ENCODE data around the gene CUX1.
"Not testable (repeated sequence)": the region's sequence is repeated elsewhere in the genome, so short reads cannot be mapped to it uniquely, and the experiment has no call there.

CUX1 gene

GRCh38 chr7:101963693-101964092 lies 146.3 kb downstream of the CUX1 start:
- no peak for DNase-seq

GRCh38 chr7:101964680-101965452 lies 147.4 kb downstream of the CUX1 start:
- DNase-seq: no peak

- DNase-seq: peak; percentile 47
Observed at GRCh38 chr7:101968720-101969466, 151.5 kb downstream of the CUX1 start.

- no peak for DNase-seq
Observed at GRCh38 chr7:101969997-101970585, 152.7 kb downstream of the CUX1 start.

GRCh38 chr7:101970801-101971200 lies 153.4 kb downstream of the CUX1 start:
- no peak for DNase-seq

GRCh38 chr7:101971457-101971856 lies 154.0 kb downstream of the CUX1 start:
- no peak for DNase-seq

GRCh38 chr7:101972627-101973026 lies 155.2 kb downstream of the CUX1 start:
- DNase-seq: no peak

GRCh38 chr7:101973130-101973529 lies 155.7 kb downstream of the CUX1 start:
- no peak for DNase-seq

GRCh38 chr7:101974393-101974792 lies 157.0 kb downstream of the CUX1 start:
- DNase-seq: no peak

- DNase-seq: peak; percentile 32
Observed at GRCh38 chr7:101975046-101975445, 157.6 kb downstream of the CUX1 start.

GRCh38 chr7:101976411-101976810 lies 159.0 kb downstream of the CUX1 start:
- no peak for DNase-seq

- no peak for DNase-seq
Observed at GRCh38 chr7:101977249-101977648, 159.8 kb downstream of the CUX1 start.

- no peak for DNase-seq
Observed at GRCh38 chr7:101978683-101979082, 161.3 kb downstream of the CUX1 start.

- no peak for DNase-seq
Observed at GRCh38 chr7:101983147-101983811, 165.9 kb downstream of the CUX1 start.

- no peak for DNase-seq
Observed at GRCh38 chr7:101984133-101984879, 166.9 kb downstream of the CUX1 start.

- no peak for DNase-seq
Observed at GRCh38 chr7:101985057-101985902, 167.9 kb downstream of the CUX1 start.

GRCh38 chr7:101985903-101986734 lies 168.7 kb downstream of the CUX1 start:
- no peak for DNase-seq

GRCh38 chr7:101987494-101987893 lies 170.1 kb downstream of the CUX1 start:
- no peak for DNase-seq

- DNase-seq: not testable (repeated sequence)
Observed at GRCh38 chr7:101988060-101988459, 170.6 kb downstream of the CUX1 start.

- DNase-seq: no peak
Observed at GRCh38 chr7:101988513-101988912, 171.1 kb downstream of the CUX1 start.

GRCh38 chr7:101989101-101989500 lies 171.7 kb downstream of the CUX1 start:
- no peak for DNase-seq

Measured in hematopoietic multipotent progenitor cell treated with erythropoietin and hydrocortisone succinate and interleukin-3 and kit ligand, for 6 days (in vitro differentiated cells).